HepG2 (cell line): ENCODE results near the gene PIGL. TPM values are rescaled to one million over a fixed set of nuclear protein-coding genes. Genes with fewer than 3 reads are reported as not detected.

ENCODE experiments used
- ATRX ChIP-seq: sonication (generic); formaldehyde crosslinking; IDR thresholded peaks from 2 replicates; pipeline ENCODE4 v1.4.0; 2020; ENCODE audit warnings: missing genetic modification reagents, borderline replicate concordance
- CHCHD3 ChIP-seq: sonication (generic); formaldehyde crosslinking; IDR thresholded peaks from 2 replicates; pipeline ENCODE4 v1.8.0; 2022; ENCODE audit warnings: mild to moderate bottlenecking, missing genetic modification reagents, moderate library complexity
- HDAC1 ChIP-seq: sonication (generic); formaldehyde crosslinking; IDR thresholded peaks from 2 replicates; pipeline ENCODE4 v1.5.1; 2020; ENCODE audit warnings: mild to moderate bottlenecking, missing genetic modification reagents
- HMG20B ChIP-seq: conservative IDR thresholded peaks from 2 replicates; pipeline ENCODE4 v1.6.1; 2016; ENCODE audit warnings: missing genetic modification reagents, missing compliant biosample characterization
- JUN ChIP-seq: sonication (generic); formaldehyde crosslinking; IDR thresholded peaks from 2 replicates; pipeline ENCODE4 v1.4.0; 2020; ENCODE audit warnings: mild to moderate bottlenecking, missing genetic modification reagents
- LCORL ChIP-seq, 2 experiments: fragments of 450-650 bp in 1 of 2; sonication (generic) in 1 of 2; formaldehyde crosslinking in 1 of 2; IDR thresholded peaks; 2 replicates each; pipeline versions ENCODE4 v1.5.0 to v1.6.1; 2017 to 2020; ENCODE audit warnings: antibody characterized with exemption in 1 of 2, missing genetic modification reagents in 1 of 2
- MXD4 ChIP-seq: IDR thresholded peaks from 2 replicates; pipeline ENCODE4 v1.6.1; 2016; ENCODE audit warnings: mild to moderate bottlenecking, missing biosample characterization, missing genetic modification reagents
- RCOR2 ChIP-seq: IDR thresholded peaks from 2 replicates; pipeline ENCODE4 v1.6.1; 2016; ENCODE audit warnings: missing biosample characterization, missing genetic modification reagents
- SOX6 ChIP-seq, 2 experiments: fragments of 450-650 bp in 1 of 2; sonication (generic) in 1 of 2; formaldehyde crosslinking in 1 of 2; IDR thresholded peaks; 2 replicates each; pipeline versions ENCODE4 v1.4.0 to v1.6.1; 2017 to 2020; ENCODE audit warnings: antibody characterized with exemption in 1 of 2, mild to moderate bottlenecking in 1 of 2, missing genetic modification reagents in 1 of 2
- TBX3 ChIP-seq: fragments of 450-650 bp; IDR thresholded peaks from 2 replicates; pipeline ENCODE4 v1.6.1; 2017; ENCODE audit warnings: antibody characterized with exemption, mild to moderate bottlenecking, inconsistent platforms, borderline replicate concordance
- TEAD3 ChIP-seq: optimal IDR thresholded peaks from 2 replicates; pipeline ENCODE3; 2016; ENCODE audit warnings: borderline replicate concordance
- ZMYM4 ChIP-seq: sonication (generic); formaldehyde crosslinking; IDR thresholded peaks from 2 replicates; pipeline ENCODE4 v1.8.1; 2023; ENCODE audit warnings: mild to moderate bottlenecking, missing genetic modification reagents
- ZNF180 ChIP-seq: sonication (generic); formaldehyde crosslinking; IDR thresholded peaks from 2 replicates; pipeline ENCODE4 v1.4.0; 2020; ENCODE audit warnings: low read depth, missing genetic modification reagents, borderline replicate concordance
- ZNF263 ChIP-seq: sonication (generic); formaldehyde crosslinking; IDR thresholded peaks from 2 replicates; pipeline ENCODE4 v1.4.0; 2020; ENCODE audit warnings: missing genetic modification reagents
- ZNF543 ChIP-seq: sonication (generic); formaldehyde crosslinking; IDR thresholded peaks from 2 replicates; pipeline ENCODE4 v1.4.0; 2020; ENCODE audit warnings: mild to moderate bottlenecking, missing genetic modification reagents
- ZNF557 ChIP-seq: sonication (generic); formaldehyde crosslinking; IDR thresholded peaks from 2 replicates; pipeline ENCODE4 v1.4.0; 2020; ENCODE audit warnings: missing genetic modification reagents
- ZNF614 ChIP-seq: IDR thresholded peaks from 2 replicates; pipeline ENCODE4 v1.6.1; 2018; ENCODE audit warnings: missing biosample characterization, missing genetic modification reagents, inconsistent platforms, borderline replicate concordance
- ZNF772 ChIP-seq: sonication (generic); formaldehyde crosslinking; IDR thresholded peaks from 2 replicates; pipeline ENCODE4 v1.5.0; 2020; ENCODE audit warnings: mild to moderate bottlenecking, missing genetic modification reagents
- ZNF816 ChIP-seq: sonication (generic); formaldehyde crosslinking; IDR thresholded peaks from 2 replicates; pipeline ENCODE4 v1.8.0; 2022; ENCODE audit warnings: missing genetic modification reagents, mild to moderate bottlenecking, borderline replicate concordance
- ZSCAN25 ChIP-seq: sonication (generic); formaldehyde crosslinking; IDR thresholded peaks from 2 replicates; pipeline ENCODE4 v1.8.0; 2022; ENCODE audit warnings: mild to moderate bottlenecking, missing genetic modification reagents
- polyA plus RNA-seq, 8 experiments: library from polyadenylated mRNA; depleted of rRNA in 3 of 8; stranded (reverse) in 7 of 8; unstranded in 1 of 8; fragments of >200 nt; fragmentation: Illumina TruSeq in 4 of 8; extraction: Trizol in 4 of 8; gene quantifications; 2 replicates each; pipeline versions ENCODE4 v1.2.1 to v1.2.3, GENCODE V29; 2011 to 2016; ENCODE audit warnings: low read depth in 4 of 8, missing spikeins in 1 of 8, mixed read lengths in 1 of 8; ENCODE audit not compliant: insufficient read depth in 1 of 8
- total RNA-seq, 5 experiments: library from RNA; depleted of rRNA; stranded (reverse); fragments of >200 nt; fragmentation: Illumina TruSeq; extraction: Trizol; gene quantifications; 2 replicates each; pipeline ENCODE4 v1.2.3, GENCODE V29; 2016; ENCODE audit warnings: low read depth in 1 of 5
- TF ChIP-seq, protein P1 (sequence below): sonication (generic); formaldehyde crosslinking; IDR thresholded peaks from 2 replicates; pipeline ENCODE4 v1.5.0; 2020; ENCODE audit warnings: missing genetic modification reagents
- TF ChIP-seq, protein P2 (sequence below): sonication (generic); formaldehyde crosslinking; IDR thresholded peaks from 2 replicates; pipeline ENCODE4 v1.4.0; 2020; ENCODE audit warnings: low read depth, missing genetic modification reagents
- TF ChIP-seq, protein P3 (sequence below): sonication (generic); formaldehyde crosslinking; conservative IDR thresholded peaks from 2 replicates; pipeline ENCODE4 v1.8.0; 2022; ENCODE audit warnings: low read depth, missing genetic modification reagents
- TF ChIP-seq, protein P4 (sequence below): sonication (generic); formaldehyde crosslinking; IDR thresholded peaks from 2 replicates; pipeline ENCODE4 v1.5.1; 2020; ENCODE audit warnings: missing genetic modification reagents, mild to moderate bottlenecking, borderline replicate concordance

The PIGL gene
- total and polyA plus RNA-seq, 2 of the 13 experiments (the other 11 are each of a cell fraction or from before 2014, with no cell fraction given): 28.5 to 63.8 TPM

DNA sequence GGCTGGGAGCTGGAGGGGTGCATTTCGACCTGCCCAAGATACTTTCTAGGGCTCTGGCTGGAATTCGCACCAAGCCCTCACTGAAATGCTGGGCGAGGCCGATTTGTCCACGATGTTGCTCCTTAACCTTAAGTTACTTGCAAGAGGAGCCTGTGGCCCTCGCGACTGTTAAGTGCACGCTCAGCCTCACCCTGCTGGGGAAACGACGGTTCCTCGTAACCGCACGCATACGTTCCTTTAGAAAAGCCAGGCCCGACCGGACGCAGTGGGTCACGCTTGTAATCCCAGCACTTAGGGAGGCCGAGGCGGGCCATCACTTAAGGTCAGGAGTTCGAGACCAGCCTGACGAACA, 1.1 kb upstream of the PIGL start (continued):
- TF ChIP-seq, protein P1, sequence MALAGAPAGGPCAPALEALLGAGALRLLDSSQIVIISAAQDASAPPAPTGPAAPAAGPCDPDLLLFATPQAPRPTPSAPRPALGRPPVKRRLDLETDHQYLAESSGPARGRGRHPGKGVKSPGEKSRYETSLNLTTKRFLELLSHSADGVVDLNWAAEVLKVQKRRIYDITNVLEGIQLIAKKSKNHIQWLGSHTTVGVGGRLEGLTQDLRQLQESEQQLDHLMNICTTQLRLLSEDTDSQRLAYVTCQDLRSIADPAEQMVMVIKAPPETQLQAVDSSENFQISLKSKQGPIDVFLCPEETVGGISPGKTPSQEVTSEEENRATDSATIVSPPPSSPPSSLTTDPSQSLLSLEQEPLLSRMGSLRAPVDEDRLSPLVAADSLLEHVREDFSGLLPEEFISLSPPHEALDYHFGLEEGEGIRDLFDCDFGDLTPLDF: 0 out of 2 replicates have a peak, but pooled peaks have one; percentile 3
- no peak for TF ChIP-seq HMG20B
- no peak for TF ChIP-seq JUN (CRISPR knock-in tag)
- no peak for TF ChIP-seq ZNF263 (CRISPR knock-in tag)
- no peak for TF ChIP-seq LCORL (IDR thresholded peaks at IDR 0.05)
- peak; percentile 31; the same call in 1 of the 2 replicates for TF ChIP-seq LCORL (CRISPR knock-in tag; IDR thresholded peaks at IDR 0.05)
- TF ChIP-seq ATRX (CRISPR knock-in tag): no peak
- TF ChIP-seq ZNF180 (CRISPR knock-in tag): no peak
- TF ChIP-seq CHCHD3 (CRISPR knock-in tag): 0 out of 2 replicates have a peak, but pooled peaks have one; percentile 60
- TF ChIP-seq MXD4 (CRISPR knock-in tag): no peak
- no peak for TF ChIP-seq ZNF557 (CRISPR knock-in tag)
- TF ChIP-seq, protein P2, sequence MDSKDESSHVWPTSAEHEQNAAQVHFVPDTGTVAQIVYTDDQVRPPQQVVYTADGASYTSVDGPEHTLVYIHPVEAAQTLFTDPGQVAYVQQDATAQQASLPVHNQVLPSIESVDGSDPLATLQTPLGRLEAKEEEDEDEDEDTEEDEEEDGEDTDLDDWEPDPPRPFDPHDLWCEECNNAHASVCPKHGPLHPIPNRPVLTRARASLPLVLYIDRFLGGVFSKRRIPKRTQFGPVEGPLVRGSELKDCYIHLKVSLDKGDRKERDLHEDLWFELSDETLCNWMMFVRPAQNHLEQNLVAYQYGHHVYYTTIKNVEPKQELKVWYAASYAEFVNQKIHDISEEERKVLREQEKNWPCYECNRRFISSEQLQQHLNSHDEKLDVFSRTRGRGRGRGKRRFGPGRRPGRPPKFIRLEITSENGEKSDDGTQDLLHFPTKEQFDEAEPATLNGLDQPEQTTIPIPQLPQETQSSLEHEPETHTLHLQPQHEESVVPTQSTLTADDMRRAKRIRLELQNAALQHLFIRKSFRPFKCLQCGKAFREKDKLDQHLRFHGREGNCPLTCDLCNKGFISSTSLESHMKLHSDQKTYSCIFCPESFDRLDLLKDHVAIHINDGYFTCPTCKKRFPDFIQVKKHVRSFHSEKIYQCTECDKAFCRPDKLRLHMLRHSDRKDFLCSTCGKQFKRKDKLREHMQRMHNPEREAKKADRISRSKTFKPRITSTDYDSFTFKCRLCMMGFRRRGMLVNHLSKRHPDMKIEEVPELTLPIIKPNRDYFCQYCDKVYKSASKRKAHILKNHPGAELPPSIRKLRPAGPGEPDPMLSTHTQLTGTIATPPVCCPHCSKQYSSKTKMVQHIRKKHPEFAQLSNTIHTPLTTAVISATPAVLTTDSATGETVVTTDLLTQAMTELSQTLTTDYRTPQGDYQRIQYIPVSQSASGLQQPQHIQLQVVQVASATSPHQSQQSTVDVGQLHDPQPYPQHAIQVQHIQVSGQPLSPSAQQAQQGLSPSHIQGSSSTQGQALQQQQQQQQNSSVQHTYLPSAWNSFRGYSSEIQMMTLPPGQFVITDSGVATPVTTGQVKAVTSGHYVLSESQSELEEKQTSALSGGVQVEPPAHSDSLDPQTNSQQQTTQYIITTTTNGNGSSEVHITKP (CRISPR knock-in tag): no peak
- no peak for TF ChIP-seq ZSCAN25 (CRISPR knock-in tag)
- TF ChIP-seq ZNF543: no peak
- no peak for TF ChIP-seq TBX3
- TF ChIP-seq TEAD3: no peak
- TF ChIP-seq ZNF816 (CRISPR knock-in tag): no peak
- TF ChIP-seq SOX6 (IDR thresholded peaks at IDR 0.05): no peak
- peak; percentile 17; the same call in 1 of the 2 replicates for TF ChIP-seq SOX6 (CRISPR knock-in tag; IDR thresholded peaks at IDR 0.05)
- no peak for TF ChIP-seq HDAC1 (CRISPR knock-in tag)
- TF ChIP-seq ZNF772: no peak; the same call in 1 of the 2 replicates
- no peak for TF ChIP-seq ZMYM4 (CRISPR knock-in tag)
- TF ChIP-seq, protein P3, sequence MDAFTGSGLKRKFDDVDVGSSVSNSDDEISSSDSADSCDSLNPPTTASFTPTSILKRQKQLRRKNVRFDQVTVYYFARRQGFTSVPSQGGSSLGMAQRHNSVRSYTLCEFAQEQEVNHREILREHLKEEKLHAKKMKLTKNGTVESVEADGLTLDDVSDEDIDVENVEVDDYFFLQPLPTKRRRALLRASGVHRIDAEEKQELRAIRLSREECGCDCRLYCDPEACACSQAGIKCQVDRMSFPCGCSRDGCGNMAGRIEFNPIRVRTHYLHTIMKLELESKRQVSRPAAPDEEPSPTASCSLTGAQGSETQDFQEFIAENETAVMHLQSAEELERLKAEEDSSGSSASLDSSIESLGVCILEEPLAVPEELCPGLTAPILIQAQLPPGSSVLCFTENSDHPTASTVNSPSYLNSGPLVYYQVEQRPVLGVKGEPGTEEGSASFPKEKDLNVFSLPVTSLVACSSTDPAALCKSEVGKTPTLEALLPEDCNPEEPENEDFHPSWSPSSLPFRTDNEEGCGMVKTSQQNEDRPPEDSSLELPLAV: no peak
- TF ChIP-seq, protein P4, sequence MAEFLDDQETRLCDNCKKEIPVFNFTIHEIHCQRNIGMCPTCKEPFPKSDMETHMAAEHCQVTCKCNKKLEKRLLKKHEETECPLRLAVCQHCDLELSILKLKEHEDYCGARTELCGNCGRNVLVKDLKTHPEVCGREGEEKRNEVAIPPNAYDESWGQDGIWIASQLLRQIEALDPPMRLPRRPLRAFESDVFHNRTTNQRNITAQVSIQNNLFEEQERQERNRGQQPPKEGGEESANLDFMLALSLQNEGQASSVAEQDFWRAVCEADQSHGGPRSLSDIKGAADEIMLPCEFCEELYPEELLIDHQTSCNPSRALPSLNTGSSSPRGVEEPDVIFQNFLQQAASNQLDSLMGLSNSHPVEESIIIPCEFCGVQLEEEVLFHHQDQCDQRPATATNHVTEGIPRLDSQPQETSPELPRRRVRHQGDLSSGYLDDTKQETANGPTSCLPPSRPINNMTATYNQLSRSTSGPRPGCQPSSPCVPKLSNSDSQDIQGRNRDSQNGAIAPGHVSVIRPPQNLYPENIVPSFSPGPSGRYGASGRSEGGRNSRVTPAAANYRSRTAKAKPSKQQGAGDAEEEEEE (CRISPR knock-in tag): 0 out of 2 replicates have a peak, but pooled peaks have one; percentile 87
- TF ChIP-seq RCOR2: no peak
- no peak for TF ChIP-seq ZNF614 (CRISPR knock-in tag)
